ENCODE measurements around the gene EP400.

The EP400 gene

GRCh38 chr12:132118876-132119275 lies 169.1 kb downstream of the EP400 start:
- no peak overlapping the region for H3K4me3 ChIP-seq (ENCODE audit: low read length)
- no peaks in the 10 kb centered on the region for H4K20me1 ChIP-seq (ENCODE audit: control insufficient read depth, insufficient read depth, low read depth, low read length)
- no peaks in the 10 kb centered on the region for H3K27me3 ChIP-seq (ENCODE audit: control insufficient read depth, low read length)
- no peak overlapping the region for H3K4me2 ChIP-seq (ENCODE audit: low read length)
- TF ChIP-seq CTCF (IDR thresholded peaks at IDR 0.05; ENCODE audit: low read depth, low read length, poor library complexity, severe bottlenecking) (no peak), EZH2phosphoT487 (IDR thresholded peaks at IDR 0.05; ENCODE audit: borderline replicate concordance, low read length) (no peak)
- peaks cover 40% of the 10 kb centered on the region for H3K36me3 ChIP-seq (ENCODE audit: control insufficient read depth, low read length)
- H3K9me3 ChIP-seq (ENCODE audit: control insufficient read depth, insufficient read depth, low read length): no peaks in the 10 kb centered on the region
- no peaks in the 10 kb centered on the region for H3K4me1 ChIP-seq (ENCODE audit: control insufficient read depth, low read length)
- H3K79me2 ChIP-seq (ENCODE audit: control insufficient read depth, low read length): no peaks in the 10 kb centered on the region
- H3K9me2 ChIP-seq (replicated peaks; ENCODE audit: control insufficient read depth, low read length): no peaks in the 10 kb centered on the region
- no peaks in the 10 kb centered on the region for H3F3A ChIP-seq (ENCODE audit: control insufficient read depth, insufficient read depth)
- H3K27ac ChIP-seq (ENCODE audit: low read depth, low read length): no peak overlapping the region

GRCh38 chr12:132121283-132121682 lies 171.5 kb downstream of the EP400 start:
- H3F3A ChIP-seq (ENCODE audit: control insufficient read depth, insufficient read depth): no peaks in the 10 kb centered on the region
- H3K4me1 ChIP-seq (ENCODE audit: control insufficient read depth, low read length): no peaks in the 10 kb centered on the region
- no peaks in the 10 kb centered on the region for H3K9me2 ChIP-seq (replicated peaks; ENCODE audit: control insufficient read depth, low read length)
- H3K4me2 ChIP-seq (ENCODE audit: low read length): no peak overlapping the region
- H3K4me3 ChIP-seq (ENCODE audit: low read length): no peak overlapping the region
- H3K36me3 ChIP-seq (ENCODE audit: control insufficient read depth, low read length): peaks cover 40% of the 10 kb centered on the region
- no peaks in the 10 kb centered on the region for H3K79me2 ChIP-seq (ENCODE audit: control insufficient read depth, low read length)
- no peaks in the 10 kb centered on the region for H3K27me3 ChIP-seq (ENCODE audit: control insufficient read depth, low read length)
- no peaks in the 10 kb centered on the region for H3K9me3 ChIP-seq (ENCODE audit: control insufficient read depth, insufficient read depth, low read length)
- no peaks in the 10 kb centered on the region for H4K20me1 ChIP-seq (ENCODE audit: control insufficient read depth, insufficient read depth, low read depth, low read length)
- TF ChIP-seq CTCF (IDR thresholded peaks at IDR 0.05; ENCODE audit: low read depth, low read length, poor library complexity, severe bottlenecking): no peak
- no peak for TF ChIP-seq EZH2phosphoT487 (IDR thresholded peaks at IDR 0.05; ENCODE audit: borderline replicate concordance, low read length)
- H3K27ac ChIP-seq (ENCODE audit: low read depth, low read length): no peak overlapping the region

GRCh38 chr12:132123970-132124765 lies 174.4 kb downstream of the EP400 start:
- Histone ChIP-seq H3K9me3 (ENCODE audit: control insufficient read depth, insufficient read depth, low read length) (no peaks in the 10 kb centered on the region), H3K79me2 (ENCODE audit: control insufficient read depth, low read length) (no peaks in the 10 kb centered on the region), H4K20me1 (ENCODE audit: control insufficient read depth, insufficient read depth, low read depth, low read length) (no peaks in the 10 kb centered on the region), H3F3A (ENCODE audit: control insufficient read depth, insufficient read depth) (no peaks in the 10 kb centered on the region), H3K27me3 (ENCODE audit: control insufficient read depth, low read length) (no peaks in the 10 kb centered on the region), H3K27ac (ENCODE audit: low read depth, low read length) (no peak overlapping the region), H3K9me2 (replicated peaks; ENCODE audit: control insufficient read depth, low read length) (no peaks in the 10 kb centered on the region), H3K36me3 (ENCODE audit: control insufficient read depth, low read length) (peaks cover 56% of the 10 kb centered on the region), H3K4me2 (ENCODE audit: low read length) (no peak overlapping the region), H3K4me3 (ENCODE audit: low read length) (no peak overlapping the region), H3K4me1 (ENCODE audit: control insufficient read depth, low read length) (no peaks in the 10 kb centered on the region)
- TF ChIP-seq CTCF (IDR thresholded peaks at IDR 0.05; ENCODE audit: low read depth, low read length, poor library complexity, severe bottlenecking) (no peak), EZH2phosphoT487 (IDR thresholded peaks at IDR 0.05; ENCODE audit: borderline replicate concordance, low read length) (no peak)
